LoVo (cell line): ENCODE data around the gene TXNL1.

ENCODE experiments used
- DNase-seq: peaks from one replicate; pipeline ENCODE4 v3.0.0-alpha.2; 2016; ENCODE audit warnings: low spot score

TXNL1 gene

GRCh38 chr18:56569416-56569815, 69.0 kb downstream of the TXNL1 start:
- DNase-seq = no peak

- no peak for DNase-seq
Observed at GRCh38 chr18:56568986-56569385, 69.4 kb downstream of the TXNL1 start.

- DNase-seq = no peak
Observed at GRCh38 chr18:56565551-56566345, 72.6 kb downstream of the TXNL1 start.

GRCh38 chr18:56565046-56565445, 73.3 kb downstream of the TXNL1 start:
- DNase-seq = no peak

GRCh38 chr18:56563568-56563967, 74.8 kb downstream of the TXNL1 start:
- no peak for DNase-seq

GRCh38 chr18:56562479-56562878, 75.9 kb downstream of the TXNL1 start:
- DNase-seq = no peak

- DNase-seq = no peak
Observed at GRCh38 chr18:56560992-56561391, 77.4 kb downstream of the TXNL1 start.

- DNase-seq = no peak
Observed at GRCh38 chr18:56559044-56559443, 79.3 kb downstream of the TXNL1 start.

- no peak for DNase-seq
Observed at GRCh38 chr18:56556907-56557306, 81.5 kb downstream of the TXNL1 start.

GRCh38 chr18:56550121-56550520, 88.3 kb downstream of the TXNL1 start:
- DNase-seq = no peak
